Trophoblast cell (in vitro differentiated cells and primary cell): Measurements from ENCODE around the gene OR2Z1.

Source experiments
- DNase-seq, 2 donors: peaks; one replicate each; pipeline ENCODE4 v3.0.0-alpha.2; 2016
- H2AFZ ChIP-seq: 2 replicates; pipeline ENCODE4 v1.6.1; 2013; ENCODE audit warnings: low read length, moderate library complexity, mild to moderate bottlenecking; ENCODE audit not compliant: insufficient read depth, poor library complexity
- H2AK5ac ChIP-seq: 2 replicates; pipeline ENCODE4 v1.6.1; 2013; ENCODE audit warnings: mild to moderate bottlenecking, low read length
- H2BK120ac ChIP-seq: 2 replicates; pipeline ENCODE4 v1.6.1; 2013; ENCODE audit warnings: low read length, mild to moderate bottlenecking, moderate library complexity; ENCODE audit not compliant: insufficient read depth, poor library complexity
- H2BK12ac ChIP-seq: 2 replicates; pipeline ENCODE4 v1.6.1; 2013; ENCODE audit warnings: mild to moderate bottlenecking, low read length, moderate library complexity
- H2BK5ac ChIP-seq: 2 replicates; pipeline ENCODE4 v1.6.1; 2013; ENCODE audit warnings: low read length, low read depth, moderate library complexity, mild to moderate bottlenecking; ENCODE audit not compliant: poor library complexity
- H3K14ac ChIP-seq: 2 replicates; pipeline ENCODE4 v1.6.1; 2013; ENCODE audit warnings: mild to moderate bottlenecking, low read length
- H3K18ac ChIP-seq: 2 replicates; pipeline ENCODE4 v1.6.1; 2013; ENCODE audit warnings: mild to moderate bottlenecking, low read length
- H3K23ac ChIP-seq: 2 replicates; pipeline ENCODE4 v1.6.1; 2013; ENCODE audit warnings: low read length
- H3K27ac ChIP-seq: 2 replicates; pipeline ENCODE4 v1.5.1; 2013; ENCODE audit warnings: low read depth, mild to moderate bottlenecking, inconsistent platforms, low read length, moderate library complexity
- H3K27me3 ChIP-seq: 2 replicates; pipeline ENCODE4 v1.6.1; 2013; ENCODE audit warnings: inconsistent platforms, mild to moderate bottlenecking, low read length, moderate library complexity; ENCODE audit not compliant: insufficient read depth
- H3K36me3 ChIP-seq, 2 experiments: 1 replicate in 1 of 2; 2 replicates in 1 of 2; pipeline ENCODE4 v1.6.1; 2013; ENCODE audit warnings: low read length in 2 of 2, mild to moderate bottlenecking in 2 of 2, moderate library complexity in 1 of 2; ENCODE audit not compliant: insufficient read depth in 2 of 2, control insufficient read depth in 1 of 2
- H3K4ac ChIP-seq: 2 replicates; pipeline ENCODE4 v1.6.1; 2013; ENCODE audit warnings: low read depth, mild to moderate bottlenecking, low read length, moderate library complexity
- H3K4me1 ChIP-seq, 2 experiments: 1 replicate in 1 of 2; 2 replicates in 1 of 2; pipeline ENCODE4 v1.6.1; 2013; ENCODE audit warnings: low read length in 2 of 2, mild to moderate bottlenecking in 2 of 2, moderate library complexity in 1 of 2; ENCODE audit not compliant: insufficient read depth in 2 of 2, control insufficient read depth in 1 of 2
- H3K4me2 ChIP-seq: 2 replicates; pipeline ENCODE4 v1.6.1; 2013; ENCODE audit warnings: inconsistent platforms, mild to moderate bottlenecking, low read length, moderate library complexity
- H3K4me3 ChIP-seq: 2 replicates; pipeline ENCODE4 v1.5.1; 2013; ENCODE audit warnings: mild to moderate bottlenecking, low read depth, low read length, inconsistent platforms
- H3K79me1 ChIP-seq: one replicate; pipeline ENCODE4 v1.6.1; 2013; ENCODE audit warnings: low read length
- H3K79me2 ChIP-seq: 2 replicates; pipeline ENCODE4 v1.6.1; 2013; ENCODE audit warnings: low read length, mild to moderate bottlenecking; ENCODE audit not compliant: control insufficient read depth, insufficient read depth, poor library complexity
- H3K9ac ChIP-seq: 2 replicates; pipeline ENCODE4 v1.6.1; 2013; ENCODE audit warnings: mild to moderate bottlenecking, low read length
- H3K9me3 ChIP-seq: 2 replicates; pipeline ENCODE4 v1.6.1; 2013; ENCODE audit warnings: low read depth, mild to moderate bottlenecking, control low read depth, inconsistent platforms, low read length; ENCODE audit not compliant: insufficient read depth
- H4K12ac ChIP-seq: 2 replicates; pipeline ENCODE4 v1.6.1; 2013; ENCODE audit warnings: low read depth, mild to moderate bottlenecking, low read length, moderate library complexity
- H4K8ac ChIP-seq: 2 replicates; pipeline ENCODE4 v1.6.1; 2013; ENCODE audit warnings: low read depth, mild to moderate bottlenecking, low read length, moderate library complexity
- H4K91ac ChIP-seq: one replicate; pipeline ENCODE4 v1.6.1; 2013; ENCODE audit warnings: low read depth, mild to moderate bottlenecking, low read length, moderate library complexity
- WGBS: extraction: QIAGEN DNeasy Blood & Tissue Kit; methylation state at CpG from one replicate; pipeline ENCODE4 v1.1.7; 2013; ENCODE audit warnings: missing lambda C conversion rate; ENCODE audit not compliant: insufficient read length, insufficient coverage; ENCODE audit errors: extremely low coverage; 5-methylcytosine and 5-hydroxymethylcytosine counted together

Gene OR2Z1

GRCh38 chr19:8698433-8699063, 22.9 kb upstream of the OR2Z1 start, which contains the start of gene ACTL9:
Gene ACTL9 (minus strand): TSS chr19:8698795. CDS start chr19:8698701, 94 bp downstream.
- H3K9ac ChIP-seq = no peak within 1 kb of the TSS
- no peak within 1 kb of the TSS for H2BK120ac ChIP-seq
- no peak within 1 kb of the TSS for H3K4me2 ChIP-seq
- no peak within 1 kb of the TSS for H3K23ac ChIP-seq
- H3K4ac ChIP-seq = no peak within 1 kb of the TSS
- H4K8ac ChIP-seq = no peak within 1 kb of the TSS
- no peak within 1 kb of the TSS for H2AK5ac ChIP-seq
- H4K91ac ChIP-seq = no peak within 1 kb of the TSS
- no peak within 1 kb of the TSS for H3K14ac ChIP-seq
- H3K18ac ChIP-seq = no peak within 1 kb of the TSS
- H3K79me1 ChIP-seq = no peaks in the 10 kb centered on the region
- H4K12ac ChIP-seq = no peak within 1 kb of the TSS
- no peaks in the 10 kb centered on the region for H3K36me3 ChIP-seq
- peaks cover 7% of the 10 kb centered on the region for H3K9me3 ChIP-seq
- no peaks in the 10 kb centered on the region for H3K4me1 ChIP-seq
- WGBS = no CpG with 5 or more reads among the region's 23 CpGs
- no peak within 1 kb of the TSS for H2BK12ac ChIP-seq
- no peak within 1 kb of the TSS for H2AFZ ChIP-seq
- no peaks in the 10 kb centered on the region for H3K79me2 ChIP-seq
- no peak within 1 kb of the TSS for H3K4me3 ChIP-seq
- DNase-seq = no peak
- H3K27ac ChIP-seq = no peak within 1 kb of the TSS
- no peak within 1 kb of the TSS for H2BK5ac ChIP-seq
- no peaks in the 10 kb centered on the region for H3K27me3 ChIP-seq

DNA sequence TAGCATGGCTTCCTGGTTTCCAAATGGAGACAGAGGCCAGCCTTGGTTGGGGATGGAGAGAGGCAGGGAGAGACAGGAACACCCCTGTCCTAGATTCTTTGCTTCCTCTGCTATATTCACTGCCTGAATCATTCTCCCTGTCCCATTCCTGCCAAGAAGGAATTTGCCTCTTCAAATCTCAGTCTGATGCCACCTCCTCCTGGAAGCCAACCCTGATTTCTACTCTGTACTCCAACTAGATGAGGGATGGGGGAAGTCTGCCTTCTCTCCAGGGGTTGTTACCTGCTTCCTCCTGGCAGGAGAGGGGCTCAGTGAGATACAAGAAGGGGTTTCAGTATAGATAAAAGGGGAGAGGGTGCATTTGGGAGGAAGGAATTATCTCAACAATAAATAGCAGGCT, 21.5 kb upstream of the OR2Z1 start:
- Histone ChIP-seq H3K18ac (no peak overlapping the region), H3K27ac (no peak overlapping the region), H3K14ac (no peak overlapping the region), H3K36me3 (no peaks in the 10 kb centered on the region), H3K23ac (no peak overlapping the region), H3K4me1 (no peaks in the 10 kb centered on the region), H2BK12ac (no peak overlapping the region), H3K9me3 (peaks cover 7% of the 10 kb centered on the region), H2AK5ac (no peak overlapping the region), H3K27me3 (no peaks in the 10 kb centered on the region), H3K79me2 (no peaks in the 10 kb centered on the region), H2BK5ac (no peak overlapping the region), H4K91ac (no peak overlapping the region), H2AFZ (no peak overlapping the region), H3K79me1 (no peaks in the 10 kb centered on the region), H3K9ac (no peak overlapping the region), H2BK120ac (no peak overlapping the region), H3K4ac (no peak overlapping the region), H4K12ac (no peak overlapping the region), H3K4me2 (no peak overlapping the region), H4K8ac (no peak overlapping the region), H3K4me3 (no peak overlapping the region)
- no peak for DNase-seq

- H3K9ac ChIP-seq = no peak overlapping the region
- no peak overlapping the region for H2AFZ ChIP-seq
- no peaks in the 10 kb centered on the region for H3K79me2 ChIP-seq
- no peak overlapping the region for H3K14ac ChIP-seq
- no peaks in the 10 kb centered on the region for H3K27me3 ChIP-seq
- no peak overlapping the region for H2BK120ac ChIP-seq
- H3K18ac ChIP-seq = no peak overlapping the region
- no CpG with 5 or more reads among the region's 2 CpGs for WGBS
- H2BK12ac ChIP-seq = no peak overlapping the region
- H3K79me1 ChIP-seq = no peaks in the 10 kb centered on the region
- H3K4me2 ChIP-seq = no peak overlapping the region
- no peak overlapping the region for H3K4me3 ChIP-seq
- DNase-seq = no peak
- H3K27ac ChIP-seq = no peak overlapping the region
- H4K8ac ChIP-seq = no peak overlapping the region
- no peaks in the 10 kb centered on the region for H3K4me1 ChIP-seq
- H3K36me3 ChIP-seq = no peaks in the 10 kb centered on the region
- H3K9me3 ChIP-seq = peaks cover 3% of the 10 kb centered on the region
- no peak overlapping the region for H2BK5ac ChIP-seq
- H4K12ac ChIP-seq = no peak overlapping the region
- H2AK5ac ChIP-seq = no peak overlapping the region
- no peak overlapping the region for H3K4ac ChIP-seq
- no peak overlapping the region for H3K23ac ChIP-seq
- H4K91ac ChIP-seq = no peak overlapping the region
Observed at GRCh38 chr19:8700956-8701355, 20.5 kb upstream of the OR2Z1 start.

GRCh38 chr19:8702350-8702749, 19.1 kb upstream of the OR2Z1 start:
- H3K36me3 ChIP-seq = no peaks in the 10 kb centered on the region
- H2BK120ac ChIP-seq = no peak overlapping the region
- no peak for DNase-seq
- H3K9ac ChIP-seq = no peak overlapping the region
- no peak overlapping the region for H2BK12ac ChIP-seq
- H3K4ac ChIP-seq = no peak overlapping the region
- H3K79me1 ChIP-seq = no peaks in the 10 kb centered on the region
- H2BK5ac ChIP-seq = no peak overlapping the region
- H3K4me3 ChIP-seq = no peak overlapping the region
- H3K23ac ChIP-seq = no peak overlapping the region
- no peak overlapping the region for H3K14ac ChIP-seq
- H3K4me2 ChIP-seq = no peak overlapping the region
- no peak overlapping the region for H4K12ac ChIP-seq
- no peaks in the 10 kb centered on the region for H3K79me2 ChIP-seq
- peaks cover under 1% of the 10 kb centered on the region for H3K9me3 ChIP-seq
- no peaks in the 10 kb centered on the region for H3K4me1 ChIP-seq
- H2AFZ ChIP-seq = no peak overlapping the region
- no peak overlapping the region for H4K91ac ChIP-seq
- no peak overlapping the region for H3K27ac ChIP-seq
- H3K27me3 ChIP-seq = no peaks in the 10 kb centered on the region
- H3K18ac ChIP-seq = no peak overlapping the region
- WGBS = no CpG with 5 or more reads among the region's 5 CpGs
- H4K8ac ChIP-seq = no peak overlapping the region
- H2AK5ac ChIP-seq = no peak overlapping the region
